NOMO-1 treated with dmso at 0.1 percent for 144 hours (cell line): ENCODE results near the gene ANXA5.

ENCODE experiments used
- DNase-seq: peaks from one replicate; lab custom pipeline; 2025; ENCODE audit not compliant: unreplicated experiment; lab: John Stamatoyannopoulos, UW

The ANXA5 gene

DNA sequence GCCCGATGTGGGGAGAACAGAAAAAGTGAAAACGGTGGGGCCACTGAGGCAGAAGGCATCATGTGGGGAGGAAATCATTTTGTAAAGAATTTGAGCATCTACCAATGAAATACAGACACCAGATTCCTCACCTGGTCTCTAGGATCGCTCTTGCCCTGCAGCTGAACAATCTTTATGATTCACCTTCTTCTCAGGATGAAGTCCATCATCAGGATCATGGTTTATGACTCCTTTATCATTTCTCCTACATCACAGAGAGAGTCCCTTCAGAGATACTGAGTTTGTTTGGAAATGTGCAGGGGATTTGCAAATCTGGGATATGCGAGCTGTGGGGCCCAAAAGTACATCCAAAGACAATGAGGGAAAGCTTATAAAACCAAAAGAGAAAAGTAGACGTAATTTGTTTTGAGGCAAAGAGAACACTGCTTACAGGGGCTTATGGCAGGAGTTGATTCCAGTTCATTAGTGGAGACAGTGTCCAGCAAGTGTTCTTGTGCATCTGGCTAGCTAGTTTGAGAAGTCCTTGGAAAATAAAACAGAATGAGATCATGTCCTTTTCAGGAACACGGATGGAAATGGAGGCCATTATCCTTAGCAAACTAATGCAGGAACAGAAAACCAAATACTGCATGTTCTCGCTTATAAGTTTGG lies 15.3 kb upstream of the ANXA5 start:
- no peak for DNase-seq

DNA sequence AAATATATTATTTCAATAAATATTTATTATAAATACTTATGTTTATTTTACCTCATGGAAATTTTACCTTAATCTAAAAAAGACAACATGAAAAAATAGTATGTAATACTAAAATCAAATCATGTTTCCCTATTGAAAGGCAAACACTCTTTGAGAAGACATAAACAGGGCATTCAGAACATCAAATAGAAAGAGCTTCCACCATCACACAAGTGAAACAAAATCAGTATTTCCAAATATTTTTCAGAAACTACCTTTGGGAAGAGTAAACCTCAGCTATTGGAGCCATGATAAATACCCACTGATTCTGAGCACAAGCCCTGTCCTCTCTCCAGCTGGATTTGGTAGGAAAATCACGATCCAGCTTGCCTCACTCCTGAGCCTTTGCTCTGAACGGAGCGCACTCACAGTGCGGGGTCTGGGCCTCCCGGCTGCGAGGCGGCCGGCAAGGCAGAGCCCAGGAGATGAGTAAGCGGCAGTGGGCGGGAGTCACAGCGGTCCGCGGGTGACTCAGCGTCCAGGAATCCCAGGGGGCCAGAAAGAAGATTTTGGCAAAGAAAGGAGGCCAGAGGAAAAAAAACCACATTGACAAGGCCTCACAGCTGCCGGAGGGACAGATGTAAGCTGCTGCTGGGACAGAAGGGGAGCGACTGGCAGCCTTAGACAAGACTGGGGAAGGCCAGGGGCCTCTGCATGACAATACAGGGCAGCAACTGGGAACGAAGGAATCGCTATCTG lies 14.7 kb upstream of the ANXA5 start:
- peak; percentile 20 for DNase-seq

DNA sequence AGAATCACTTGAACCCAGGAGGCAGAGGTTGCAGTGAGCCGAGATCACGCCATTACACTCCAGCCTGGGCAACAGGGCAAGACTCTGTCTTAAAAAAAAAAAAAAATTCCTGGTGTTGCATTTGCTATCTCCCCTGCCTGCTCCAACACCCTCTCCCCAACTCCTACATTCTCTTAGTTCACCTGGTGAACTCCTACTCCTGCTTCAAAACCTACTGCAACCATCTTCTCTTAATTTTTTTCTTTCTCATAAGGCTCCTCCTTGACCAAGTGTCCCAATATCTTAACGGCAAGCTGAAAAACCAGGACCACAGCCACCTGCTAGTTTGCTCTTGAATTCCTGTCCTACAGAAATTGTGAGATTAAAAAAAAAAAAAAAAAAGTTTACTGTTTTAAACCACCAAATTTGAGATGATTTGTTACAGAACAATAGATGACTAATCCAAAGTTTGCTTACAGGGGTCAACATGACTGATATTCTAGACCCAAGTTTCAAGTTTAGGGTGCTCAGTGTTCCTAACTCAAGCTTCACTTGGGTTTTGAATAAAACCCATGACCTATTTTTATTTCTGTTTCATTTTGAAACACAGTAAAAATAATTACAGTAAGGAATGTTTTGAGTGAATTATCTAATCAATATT lies 13.1 kb upstream of the ANXA5 start:
- DNase-seq: no peak

DNA sequence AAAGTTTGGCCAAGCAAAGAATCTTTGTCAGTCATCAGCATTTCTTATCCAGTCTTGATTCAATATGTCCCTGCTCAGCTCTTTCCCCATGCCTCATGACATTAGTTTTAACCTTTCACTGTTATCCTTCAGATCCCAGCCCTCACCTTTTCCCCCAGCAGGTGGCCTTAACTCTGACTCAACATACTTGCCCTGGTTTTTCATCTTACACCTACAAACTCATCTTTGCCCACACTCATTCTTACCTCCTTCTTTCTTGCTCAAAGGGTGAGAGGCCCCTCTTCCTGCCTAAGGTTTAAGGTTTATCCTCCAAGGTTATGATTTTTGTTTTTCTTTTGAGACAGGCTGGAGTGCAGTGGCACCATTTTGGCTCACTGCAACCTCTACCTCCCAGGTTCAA lies 10.6 kb upstream of the ANXA5 start:
- no peak for DNase-seq

DNA sequence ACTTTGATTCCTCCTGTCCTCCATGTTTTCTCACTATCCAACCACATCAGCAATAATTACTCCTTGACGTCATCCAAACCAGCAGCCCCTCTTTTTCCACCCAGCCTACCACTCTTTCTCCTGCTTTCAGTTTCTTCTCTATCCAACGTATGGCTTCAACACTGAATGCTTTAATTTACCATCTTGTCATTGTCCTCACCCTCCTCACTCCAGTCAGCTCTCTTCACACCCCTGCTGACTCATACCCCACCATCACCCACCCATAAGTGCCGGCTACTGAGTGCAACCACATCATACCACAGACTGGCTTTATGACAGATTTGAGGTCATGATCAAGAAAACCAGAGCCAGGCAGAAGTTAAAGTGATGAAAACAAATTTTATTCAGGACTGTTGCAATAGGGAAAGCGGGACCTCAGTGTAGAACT lies 9.8 kb upstream of the ANXA5 start:
- no peak for DNase-seq

DNA sequence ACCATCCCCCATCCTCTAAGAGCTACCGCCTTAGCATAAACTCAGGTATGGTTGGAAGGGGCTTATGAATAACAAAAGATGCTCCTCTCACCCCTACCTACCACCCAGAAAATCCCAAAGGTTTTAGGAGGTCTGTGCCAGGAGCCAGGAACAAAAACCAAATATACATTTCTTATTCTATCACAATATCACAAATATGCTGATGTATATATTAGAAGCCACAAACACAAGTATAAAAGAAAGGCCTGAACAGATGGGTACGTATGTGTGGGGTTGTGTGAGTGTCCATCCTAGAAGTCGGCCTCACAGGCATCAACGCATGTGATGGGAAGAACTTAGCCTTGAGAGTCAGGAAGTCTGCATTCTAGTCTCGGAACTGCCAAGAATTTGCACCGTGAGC lies 8.7 kb upstream of the ANXA5 start:
- no peak for DNase-seq

DNA sequence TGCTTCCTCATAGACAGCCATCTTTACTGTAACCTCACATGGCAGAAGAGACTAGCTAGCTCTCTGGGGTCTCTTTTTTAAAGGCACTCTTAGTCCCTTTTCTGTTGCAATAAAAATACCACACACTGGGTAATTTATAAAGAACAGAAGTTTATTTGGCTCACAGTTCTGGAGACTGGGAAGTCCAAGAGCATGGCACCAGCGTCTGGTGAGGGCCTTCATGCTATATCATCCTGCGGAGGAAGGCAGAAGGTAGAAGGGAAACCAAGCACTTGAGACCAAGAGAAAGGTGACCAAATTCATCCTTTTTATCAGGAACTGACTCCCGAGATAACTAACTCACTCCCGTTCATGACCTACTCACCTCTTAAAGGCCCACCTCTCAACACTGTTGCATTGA lies 5.4 kb upstream of the ANXA5 start:
- DNase-seq: no peak

DNA sequence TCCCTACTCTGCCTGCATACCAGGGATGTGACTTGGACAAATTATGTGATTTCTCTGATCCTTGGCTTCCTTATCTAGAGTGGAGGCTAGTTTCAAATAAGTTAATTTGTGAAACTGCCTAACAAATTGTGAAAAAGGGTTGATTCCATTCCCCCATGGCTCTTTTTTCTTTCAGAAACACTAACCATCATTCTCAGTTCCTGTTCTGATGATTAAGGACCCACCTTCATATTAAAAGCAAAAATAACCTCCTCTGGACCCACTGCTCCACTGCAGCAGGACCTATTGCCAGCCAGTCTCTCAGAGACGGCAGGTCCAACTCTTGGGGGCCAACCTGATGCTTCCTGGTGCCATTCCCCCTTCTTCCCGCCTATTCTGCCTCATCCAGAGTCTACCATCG lies 4.5 kb upstream of the ANXA5 start:
- DNase-seq: no peak

DNA sequence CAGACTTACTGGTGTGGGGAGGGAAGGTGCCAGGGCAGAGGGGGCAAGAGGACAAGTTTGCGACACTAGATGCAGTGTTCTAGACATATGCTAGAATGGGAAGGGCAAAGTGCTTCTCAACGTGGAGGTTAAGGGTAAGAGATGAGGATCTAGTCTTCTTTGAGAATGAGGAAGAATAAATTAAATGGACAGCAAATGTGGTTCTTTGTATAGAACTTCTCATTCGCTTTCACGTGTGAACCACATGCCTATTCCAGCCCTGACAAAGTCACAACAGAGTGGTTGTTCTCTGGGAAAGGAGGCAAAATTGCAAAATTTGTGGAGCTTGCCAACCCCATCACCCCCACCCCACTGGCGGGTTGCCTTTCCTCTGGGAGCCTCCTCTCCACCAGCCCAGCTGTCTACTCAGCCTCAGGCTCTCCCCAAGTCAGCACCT lies 1.5 kb upstream of the ANXA5 start:
- DNase-seq: no peak

DNA sequence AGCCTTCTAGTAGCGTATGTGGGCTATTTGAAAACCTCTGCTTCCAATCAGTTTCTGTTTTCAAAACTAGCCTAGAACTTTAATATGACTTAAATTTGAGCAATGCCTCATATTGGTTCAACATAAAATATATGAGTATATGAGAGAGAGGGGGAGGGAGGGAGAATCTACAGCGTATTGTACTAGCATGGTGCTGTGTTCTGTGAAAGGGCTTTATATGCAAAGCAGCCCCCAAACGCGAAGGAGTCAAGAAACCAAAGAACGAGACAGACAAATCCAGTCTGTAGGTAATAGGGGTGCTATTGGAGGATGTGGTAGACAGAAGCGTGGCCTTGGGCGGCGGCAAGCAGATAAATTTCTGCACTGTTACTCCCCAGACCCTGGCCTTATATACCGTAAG lies 784 bp upstream of the ANXA5 start:
- DNase-seq: no peak

DNA sequence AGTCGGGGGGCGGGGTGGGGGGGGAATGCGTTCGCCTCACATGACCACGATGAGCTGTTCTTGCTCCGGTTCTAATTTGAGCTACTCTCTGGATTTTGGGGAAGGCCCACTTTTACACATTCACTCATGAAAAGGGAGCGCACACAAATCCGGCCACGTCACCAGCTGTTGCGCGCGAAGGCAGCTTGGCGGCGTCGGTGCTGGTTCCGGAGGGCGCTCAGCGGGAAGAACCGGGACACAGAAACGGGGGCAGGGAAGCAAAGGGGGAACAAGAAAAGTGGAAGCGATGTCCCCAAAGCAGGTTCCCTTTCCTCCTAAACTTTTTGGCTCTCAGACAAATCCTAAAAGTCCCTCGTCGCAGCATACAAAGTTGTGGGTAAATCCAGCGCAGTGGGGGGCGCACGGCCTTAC lies 605 bp downstream of the ANXA5 start:
- peak; percentile 47 for DNase-seq

DNA sequence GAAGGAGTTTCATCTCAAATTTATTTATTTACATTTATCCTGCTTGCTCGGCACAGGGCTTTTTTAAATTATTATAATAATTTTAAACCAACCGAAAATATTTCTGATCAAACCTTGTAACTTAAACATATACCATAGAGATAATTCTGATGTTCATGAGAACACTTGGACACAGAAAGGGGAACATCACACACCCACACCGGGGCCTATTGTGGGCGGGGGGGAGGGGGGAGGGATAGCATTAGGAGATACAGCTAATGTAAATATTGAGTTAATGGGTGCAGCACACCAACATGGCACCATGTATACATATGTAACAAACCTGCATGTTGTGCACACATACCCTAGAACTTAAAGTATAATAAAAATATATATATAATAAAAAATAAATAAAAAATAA lies 2.9 kb downstream of the ANXA5 start:
- no peak for DNase-seq

DNA sequence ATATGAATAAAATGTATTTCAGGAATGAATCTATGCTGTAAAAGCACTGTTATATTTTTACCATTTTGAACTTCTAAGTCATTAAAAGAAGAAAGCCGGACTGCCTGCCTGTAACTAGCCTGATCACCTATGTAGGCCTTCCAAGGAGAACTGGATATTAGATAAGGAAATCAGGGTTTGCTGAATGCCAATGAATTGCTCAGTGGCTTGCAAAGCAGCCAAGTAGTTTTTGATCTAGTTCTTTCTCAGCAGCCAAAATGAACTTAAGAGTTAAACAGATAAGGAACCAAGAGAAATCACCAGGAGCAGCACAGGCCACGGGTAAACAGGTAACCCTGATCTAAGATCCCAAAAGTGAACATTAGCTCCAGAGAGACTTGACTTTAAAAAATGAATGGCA lies 3.3 kb downstream of the ANXA5 start:
- DNase-seq: no peak

DNA sequence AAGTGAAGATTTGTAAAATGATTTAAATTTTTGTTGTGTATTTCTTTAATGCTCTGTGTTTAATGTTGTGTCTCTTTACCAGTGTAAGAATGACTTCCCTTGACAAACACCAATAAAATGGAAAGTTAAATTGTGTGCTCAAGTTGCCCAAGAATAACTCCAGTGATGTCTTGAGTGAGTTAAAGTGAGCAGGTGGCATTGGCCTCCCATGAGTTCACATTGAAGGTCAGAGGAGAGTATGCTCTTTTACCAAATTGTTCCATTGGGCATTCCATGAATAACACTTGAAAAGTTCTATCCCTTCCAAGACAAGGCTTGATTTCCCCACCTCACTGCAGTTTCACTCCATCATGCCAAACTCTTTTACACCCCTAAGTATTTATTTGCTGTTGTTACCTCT lies 4.5 kb downstream of the ANXA5 start:
- no peak for DNase-seq

DNA sequence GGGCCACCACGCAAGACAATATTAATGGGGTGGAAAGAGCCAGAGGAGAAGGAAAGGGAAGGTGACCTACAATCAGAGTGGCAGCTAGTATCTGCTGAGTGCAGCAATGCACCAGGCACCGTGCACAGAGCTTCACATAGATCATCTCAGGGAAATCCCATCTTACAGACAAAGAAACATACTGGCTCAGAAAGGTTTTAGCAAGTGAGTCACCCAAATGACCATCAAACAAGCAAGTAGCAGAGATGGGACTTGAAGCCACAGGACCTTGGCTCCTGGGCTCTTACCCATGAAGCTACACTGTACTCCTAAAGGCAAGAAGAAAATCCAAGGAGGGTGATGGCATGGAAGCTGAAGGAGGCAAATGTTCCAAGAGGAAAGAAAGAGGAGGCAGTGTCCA lies 6.8 kb downstream of the ANXA5 start:
- DNase-seq: no peak

DNA sequence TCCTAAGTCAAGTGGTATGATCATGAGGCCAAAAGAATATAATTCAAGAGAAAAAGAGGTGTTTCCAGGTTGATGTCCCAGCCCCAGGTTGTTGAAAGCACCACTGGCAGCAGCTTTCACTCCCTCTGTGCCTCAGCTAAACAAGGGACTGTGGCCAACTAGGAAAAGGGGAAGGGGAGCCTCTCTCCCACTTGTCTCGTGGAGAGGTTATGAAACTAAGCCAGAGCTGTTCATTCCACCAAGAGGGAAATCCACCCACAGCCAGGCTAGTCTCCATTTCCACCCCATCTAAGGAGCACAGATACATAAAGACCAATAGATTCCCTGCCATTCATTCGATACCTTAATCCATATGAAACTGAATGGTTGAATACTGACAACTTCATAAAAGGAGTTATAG lies 8.1 kb downstream of the ANXA5 start:
- no peak for DNase-seq

DNA sequence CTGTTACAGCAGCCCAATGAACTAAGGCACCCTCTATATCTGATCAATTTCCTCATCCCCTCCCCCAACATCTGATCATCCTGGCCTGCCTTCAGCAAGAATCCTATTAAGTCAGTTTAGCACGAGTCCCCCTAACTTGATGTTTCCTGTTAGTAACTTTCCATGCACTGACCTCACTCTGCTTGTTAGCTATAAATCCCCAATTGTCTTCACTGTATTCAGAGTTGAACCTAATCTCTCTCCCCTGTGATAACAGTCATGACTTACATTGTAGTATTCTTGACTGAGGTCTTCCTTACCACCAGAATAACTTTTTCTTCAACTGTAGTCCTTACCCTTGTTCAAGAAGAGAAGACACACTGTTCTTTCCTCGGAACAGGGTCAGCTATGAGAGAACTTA lies 8.5 kb downstream of the ANXA5 start:
- no peak for DNase-seq

DNA sequence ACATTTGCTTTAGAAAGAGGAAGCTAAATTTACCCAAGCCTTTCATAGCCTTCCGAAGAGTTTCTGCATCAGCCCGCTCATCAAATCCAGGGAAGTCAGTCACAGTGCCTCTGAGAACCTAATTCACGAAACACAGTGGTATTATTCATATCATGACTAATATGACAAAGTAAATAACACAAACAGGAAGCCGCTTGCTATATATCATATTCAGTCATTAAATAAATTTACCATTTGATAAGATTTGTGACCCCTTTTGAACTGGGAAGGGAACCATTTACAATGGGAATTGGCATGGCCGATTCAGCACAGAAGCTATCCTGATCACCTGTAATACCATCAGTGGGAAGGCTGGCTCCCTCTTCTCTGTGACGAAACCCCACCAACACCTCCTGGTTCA lies 10.5 kb downstream of the ANXA5 start:
- DNase-seq: no peak

DNA sequence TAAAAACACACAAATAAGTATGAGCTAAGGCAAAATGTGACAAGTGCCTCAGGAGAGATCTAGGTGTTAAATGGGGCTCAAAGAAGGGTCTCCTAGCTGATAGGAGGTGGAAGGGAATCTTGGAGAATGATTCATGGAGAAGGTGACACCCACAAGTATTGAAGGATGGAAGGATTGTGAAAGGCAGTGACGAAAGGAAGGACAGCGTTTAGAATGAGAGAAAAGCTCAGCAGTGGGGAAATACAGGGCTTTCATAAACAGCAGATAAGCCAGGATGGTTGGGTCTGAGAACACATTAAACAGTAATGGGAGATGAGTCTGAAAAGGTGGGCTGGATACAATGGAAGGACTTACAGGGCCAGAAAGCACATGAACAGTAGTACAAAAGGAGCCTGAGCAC lies 11.5 kb downstream of the ANXA5 start:
- DNase-seq: no peak

DNA sequence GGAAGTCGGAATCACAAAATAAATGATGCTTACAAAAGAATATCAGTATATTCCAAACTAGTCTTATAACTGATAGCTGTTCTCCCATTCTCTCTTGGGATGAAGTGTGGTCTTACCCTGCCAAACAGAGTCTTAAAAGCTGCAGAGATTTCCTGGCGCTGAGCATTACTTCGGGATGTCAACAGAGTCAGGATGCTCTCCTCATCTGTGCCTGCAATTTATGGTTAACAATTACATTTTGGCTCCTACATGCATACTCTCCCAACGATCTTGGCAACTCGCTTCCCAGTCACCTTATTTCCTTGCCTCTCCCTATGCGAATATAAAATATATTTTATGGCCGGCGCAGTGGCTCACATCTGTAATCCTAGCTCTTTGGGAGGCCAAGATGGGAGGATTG lies 12.2 kb downstream of the ANXA5 start:
- DNase-seq: no peak

DNA sequence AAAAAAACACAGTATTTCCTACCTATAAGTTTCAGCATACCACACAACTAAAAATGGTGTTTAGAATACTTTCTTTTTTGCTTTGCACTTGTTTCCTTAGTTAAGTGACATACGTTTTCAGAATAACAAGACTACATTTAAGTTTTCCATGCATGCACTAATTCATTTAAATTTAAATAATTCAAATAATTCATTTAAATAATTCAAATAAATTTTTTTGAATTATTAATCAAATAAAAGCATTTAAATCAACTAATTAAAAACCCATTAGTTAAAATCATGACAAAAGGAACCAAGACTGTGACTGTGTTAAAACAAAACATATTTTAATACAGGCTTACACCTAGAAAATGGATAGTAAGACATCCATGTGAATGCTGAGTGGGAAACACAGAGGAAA lies 12.8 kb downstream of the ANXA5 start:
- DNase-seq: no peak

DNA sequence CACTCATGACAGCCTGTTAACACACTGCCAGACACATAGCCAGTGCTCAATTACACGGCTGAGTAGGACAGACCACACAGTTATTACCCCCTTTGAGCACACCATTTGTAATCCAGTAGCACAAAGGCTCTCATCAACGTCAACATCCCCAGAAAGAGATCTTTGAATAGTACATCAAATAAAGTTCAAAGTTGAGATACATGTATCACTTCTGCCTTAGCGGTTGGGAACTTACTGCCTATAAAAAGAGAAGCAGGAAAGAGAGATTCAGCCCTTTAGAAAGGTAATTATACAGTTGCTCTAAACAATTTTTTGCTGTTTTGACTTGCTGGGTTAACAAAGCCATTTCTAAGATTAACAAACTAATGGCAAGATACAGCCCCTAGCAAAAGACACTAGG lies 16.2 kb downstream of the ANXA5 start:
- no peak for DNase-seq
